Measurements from ENCODE around the gene FGG. TPM values are rescaled to one million over a fixed set of nuclear protein-coding genes. Genes with fewer than 3 reads are reported as not detected.

FGG gene
- polyA plus RNA-seq, 1 donor (not counting 4 experiments of a cell fraction or from before 2014, with no cell fraction given), result 0.17 TPM

- Histone ChIP-seq H3K36me3 (ENCODE audit: control insufficient read depth in 2 of 2, extremely low read depth in 1 of 2, insufficient read depth in 2 of 2, low read length in 2 of 2) (no peaks in the 10 kb centered on the region), H3K4me2 (ENCODE audit: control insufficient read depth, extremely low read depth, insufficient read depth, low read depth, low read length) (no peak overlapping the region), H3K27ac (ENCODE audit: control insufficient read depth, insufficient read depth, low read length) (no peak overlapping the region), H3K9ac (ENCODE audit: control insufficient read depth, extremely low read depth, insufficient read depth, low read length) (no peak overlapping the region), H3K27me3 (ENCODE audit: control insufficient read depth, extremely low read depth, insufficient read depth, low read length) (peaks cover 3% of the 10 kb centered on the region), H3K9me3 (ENCODE audit: control insufficient read depth, low read depth, low read length) (no peaks in the 10 kb centered on the region), H3K4me1 (ENCODE audit: control insufficient read depth, extremely low read depth, insufficient read depth, low read length) (peaks cover 8% of the 10 kb centered on the region), H3K4me3 (ENCODE audit: control insufficient read depth in 2 of 3, extremely low read depth in 1 of 3, insufficient read depth in 2 of 3, low read depth in 1 of 3, low read length in 3 of 3) (no peak overlapping the region), H3K9me1 (ENCODE audit: control insufficient read depth, extremely low read depth, insufficient read depth, low read length) (no peaks in the 10 kb centered on the region), H2AFZ (ENCODE audit: control insufficient read depth, low read length) (no peak overlapping the region), H3K79me2 (ENCODE audit: control insufficient read depth, insufficient read depth, low read length) (no peaks in the 10 kb centered on the region), H4K20me1 (ENCODE audit: control insufficient read depth, extremely low read depth, insufficient read depth, low read length) (no peaks in the 10 kb centered on the region)
- no peak for FAIRE-seq
- DNase-seq (ENCODE audit: low read depth, low spot score), result no peak
- dilution Hi-C loops (cut with MboI; ENCODE audit: extremely low pct_ligation_motif_present, low sequenced_read_pairs), result no loop called here
- no peak for TF ChIP-seq EZH2 (IDR thresholded peaks at IDR 0.05; ENCODE audit: low read length)
- TF ChIP-seq, protein P1, sequence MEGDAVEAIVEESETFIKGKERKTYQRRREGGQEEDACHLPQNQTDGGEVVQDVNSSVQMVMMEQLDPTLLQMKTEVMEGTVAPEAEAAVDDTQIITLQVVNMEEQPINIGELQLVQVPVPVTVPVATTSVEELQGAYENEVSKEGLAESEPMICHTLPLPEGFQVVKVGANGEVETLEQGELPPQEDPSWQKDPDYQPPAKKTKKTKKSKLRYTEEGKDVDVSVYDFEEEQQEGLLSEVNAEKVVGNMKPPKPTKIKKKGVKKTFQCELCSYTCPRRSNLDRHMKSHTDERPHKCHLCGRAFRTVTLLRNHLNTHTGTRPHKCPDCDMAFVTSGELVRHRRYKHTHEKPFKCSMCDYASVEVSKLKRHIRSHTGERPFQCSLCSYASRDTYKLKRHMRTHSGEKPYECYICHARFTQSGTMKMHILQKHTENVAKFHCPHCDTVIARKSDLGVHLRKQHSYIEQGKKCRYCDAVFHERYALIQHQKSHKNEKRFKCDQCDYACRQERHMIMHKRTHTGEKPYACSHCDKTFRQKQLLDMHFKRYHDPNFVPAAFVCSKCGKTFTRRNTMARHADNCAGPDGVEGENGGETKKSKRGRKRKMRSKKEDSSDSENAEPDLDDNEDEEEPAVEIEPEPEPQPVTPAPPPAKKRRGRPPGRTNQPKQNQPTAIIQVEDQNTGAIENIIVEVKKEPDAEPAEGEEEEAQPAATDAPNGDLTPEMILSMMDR (optimal IDR thresholded peaks at IDR 0.05 in 1 of 3, IDR thresholded peaks at IDR 0.05 in 1 of 3, conservative IDR thresholded peaks at IDR 0.05 in 1 of 3; ENCODE audit: extremely low read depth in 1 of 3, insufficient read depth in 2 of 3, low read length in 3 of 3), result no peak
These were observed 3.8 kb downstream of the FGG start for GRCh38 chr4:154608361-154609252.

GRCh38 chr4:154606728-154607723 lies 5.4 kb downstream of the FGG start:
- FAIRE-seq (no peak), DNase-seq (ENCODE audit: low read depth, low spot score) (no peak)
- Histone ChIP-seq H3K27me3 (ENCODE audit: control insufficient read depth, extremely low read depth, insufficient read depth, low read length) (no peaks in the 10 kb centered on the region), H3K27ac (ENCODE audit: control insufficient read depth, insufficient read depth, low read length) (no peak overlapping the region), H4K20me1 (ENCODE audit: control insufficient read depth, extremely low read depth, insufficient read depth, low read length) (no peaks in the 10 kb centered on the region), H3K36me3 (ENCODE audit: control insufficient read depth in 2 of 2, extremely low read depth in 1 of 2, insufficient read depth in 2 of 2, low read length in 2 of 2) (no peaks in the 10 kb centered on the region), H3K9me1 (ENCODE audit: control insufficient read depth, extremely low read depth, insufficient read depth, low read length) (no peaks in the 10 kb centered on the region), H3K9me3 (ENCODE audit: control insufficient read depth, low read depth, low read length) (no peaks in the 10 kb centered on the region), H3K4me3 (ENCODE audit: control insufficient read depth in 2 of 3, extremely low read depth in 1 of 3, insufficient read depth in 2 of 3, low read depth in 1 of 3, low read length in 3 of 3) (no peak overlapping the region), H3K79me2 (ENCODE audit: control insufficient read depth, insufficient read depth, low read length) (no peaks in the 10 kb centered on the region), H3K4me1 (ENCODE audit: control insufficient read depth, extremely low read depth, insufficient read depth, low read length) (peaks cover 14% of the 10 kb centered on the region), H3K4me2 (ENCODE audit: control insufficient read depth, extremely low read depth, insufficient read depth, low read depth, low read length) (no peak overlapping the region), H3K9ac (ENCODE audit: control insufficient read depth, extremely low read depth, insufficient read depth, low read length) (no peak overlapping the region), H2AFZ (ENCODE audit: control insufficient read depth, low read length) (no peak overlapping the region)
- dilution Hi-C loops (cut with MboI; ENCODE audit: extremely low pct_ligation_motif_present, low sequenced_read_pairs), result no loop called here
- TF ChIP-seq, protein P1 (optimal IDR thresholded peaks at IDR 0.05 in 1 of 3, IDR thresholded peaks at IDR 0.05 in 1 of 3, conservative IDR thresholded peaks at IDR 0.05 in 1 of 3; ENCODE audit: extremely low read depth in 1 of 3, insufficient read depth in 2 of 3, low read length in 3 of 3), result no peak
- TF ChIP-seq EZH2 (IDR thresholded peaks at IDR 0.05; ENCODE audit: low read length), result no peak
